GM12878 (cell line): ENCODE results near the gene ARL15. TPM values are rescaled to one million over a fixed set of nuclear protein-coding genes. Genes with fewer than 3 reads are reported as not detected.

Experiments used
- ATAC-seq: fragments of 200-7000 bp; cut with Tn5 transposase; 3 replicates; pipeline ENCODE4 v1.9.1; 2020; ENCODE audit warnings: mild to moderate bottlenecking, moderate library complexity
- BruUV-seq: library from RNA; stranded (reverse); fragments of 400-500 nt; replicated peaks from 2 replicates; lab custom pipeline; 2021; lab: Mats Ljungman, UMichigan
- CTCF ChIA-PET: fragments of 300-600 bp; sonication (Branson Sonifier 250); formaldehyde crosslinking; extraction: SDS; loops from one replicate; lab custom pipeline; 2021; ENCODE audit warnings: inconsistent platforms; lab: Yijun Ruan, JAX
- POLR2A ChIA-PET: fragments of 350-600 bp; formaldehyde crosslinking; extraction: SDS; loops from one replicate; lab custom pipeline; 2021; ENCODE audit warnings: inconsistent platforms; lab: Charles Lee
- RAD21 ChIA-PET: fragments of 300-600 bp; sonication (Branson Sonifier 250); formaldehyde crosslinking; loops from one replicate; lab custom pipeline; 2023; ENCODE audit warnings: antibody characterized with exemption; ENCODE audit not compliant: unreplicated experiment; lab: Charles Lee
- SMC1A ChIA-PET: fragments of 300-600 bp; sonication (Branson Sonifier 250); formaldehyde crosslinking; loops from one replicate; lab custom pipeline; 2023; ENCODE audit not compliant: unreplicated experiment, uncharacterized antibody; lab: Charles Lee
- DNase-seq: peaks from one replicate; pipeline ENCODE4 v3.0.0-alpha.2; 2011; ENCODE audit warnings: low read depth, low spot score
- FAIRE-seq: peaks from 3 replicates; lab custom pipeline; 2011; peaks lifted over from hg19 to GRCh38; lab: Jason Lieb, UNC
- H2AFZ ChIP-seq: 2 replicates; pipeline ENCODE4 v1.6.0; 2011; ENCODE audit warnings: low read depth, low read length, control low read depth; ENCODE audit not compliant: control insufficient read depth
- H3K27ac ChIP-seq: 2 replicates; pipeline ENCODE4 v1.5.1; 2011; ENCODE audit warnings: control low read depth; ENCODE audit not compliant: control insufficient read depth, insufficient read depth
- H3K27me3 ChIP-seq, 2 experiments: replicated peaks in 1 of 2; 2 replicates each; pipeline versions ENCODE4 v1.6.0 to v1.6.1; 2011; ENCODE audit warnings: low read length in 1 of 2; ENCODE audit not compliant: control insufficient read depth in 2 of 2, insufficient read depth in 2 of 2
- H3K36me3 ChIP-seq, 2 experiments: 2 replicates each; pipeline ENCODE4 v1.5.1; 2011; ENCODE audit warnings: low read length in 1 of 2; ENCODE audit not compliant: control insufficient read depth in 2 of 2, insufficient read depth in 2 of 2
- H3K4me1 ChIP-seq: 2 replicates; pipeline ENCODE4 v1.6.1; 2011; ENCODE audit warnings: mild to moderate bottlenecking, low read length, moderate library complexity, mixed read lengths; ENCODE audit not compliant: control insufficient read depth, insufficient read depth
- H3K4me2 ChIP-seq: 2 replicates; pipeline ENCODE4 v1.6.0; 2011; ENCODE audit warnings: control low read depth; ENCODE audit not compliant: control insufficient read depth, insufficient read depth
- H3K4me3 ChIP-seq: fragments of 200-600 bp; sonication (generic); 2 replicates; pipeline ENCODE4 v1.5.1; 2016
- H3K79me2 ChIP-seq: 2 replicates; pipeline ENCODE4 v1.6.0; 2011; ENCODE audit warnings: low read length; ENCODE audit not compliant: control insufficient read depth, insufficient read depth
- H3K9ac ChIP-seq: 2 replicates; pipeline ENCODE4 v1.8.0; 2011; ENCODE audit warnings: low read length, control low read depth, mixed read lengths; ENCODE audit not compliant: control insufficient read depth, insufficient read depth
- H3K9me3 ChIP-seq: replicated peaks from 3 replicates; pipeline ENCODE4 v1.5.1; 2011; ENCODE audit warnings: mild to moderate bottlenecking, low read length; ENCODE audit not compliant: control insufficient read depth, insufficient read depth
- H4K20me1 ChIP-seq: 2 replicates; pipeline ENCODE4 v1.6.0; 2011; ENCODE audit not compliant: control insufficient read depth, insufficient read depth
- BRCA1 ChIP-seq: IDR thresholded peaks from 2 replicates; pipeline ENCODE4 v1.6.1; 2011; ENCODE audit warnings: low read depth, low read length, improper control_type of control experiment
- CREM ChIP-seq: IDR thresholded peaks from 2 replicates; pipeline ENCODE4 v1.6.1; 2014; ENCODE audit warnings: antibody characterized with exemption, low read depth
- HDAC6 ChIP-seq: fragments of 200-600 bp; sonication (generic); IDR thresholded peaks from one replicate; pipeline ENCODE4 v1.8.0; 2017; ENCODE audit warnings: antibody characterized with exemption; ENCODE audit not compliant: unreplicated experiment
- SIN3A ChIP-seq: IDR thresholded peaks from 2 replicates; pipeline ENCODE4 v1.6.1; 2012; ENCODE audit warnings: low read depth, low read length, improper control_type of control experiment
- SKIL ChIP-seq: fragments of 450-650 bp; IDR thresholded peaks from 2 replicates; pipeline ENCODE4 v1.6.1; 2017; ENCODE audit warnings: mild to moderate bottlenecking, low read depth, inconsistent platforms; ENCODE audit not compliant: poor library complexity, severe bottlenecking
- ZSCAN29 ChIP-seq: fragments of 450-650 bp; IDR thresholded peaks from 2 replicates; pipeline ENCODE4 v1.6.1; 2017; ENCODE audit warnings: mild to moderate bottlenecking, moderate library complexity
- WGBS: methylation state at CpG from one replicate; pipeline ENCODE4 v1.1.6; 2016; ENCODE audit warnings: low lambda C conversion rate; ENCODE audit not compliant: insufficient replicate concordance, insufficient coverage; ENCODE audit errors: missing lambda C conversion rate; 5-methylcytosine and 5-hydroxymethylcytosine counted together
- in situ Hi-C: fragments of 300-500 bp; cut with MboI; formaldehyde crosslinking; loops from 9 replicates; pipeline ENCODE4 v1.14.3; 2018; ENCODE audit warnings: mixed read lengths
- intact Hi-C: fragments of 100-400 bp; cut with micrococcal nuclease; formaldehyde crosslinking; loops from one replicate; pipeline ENCODE4 v1.14.2; 2022; ENCODE audit not compliant: unreplicated experiment
- polyA plus RNA-seq, 11 experiments: library from polyadenylated mRNA; depleted of rRNA in 4 of 11; unstranded in 6 of 11; stranded (reverse) in 5 of 11; fragments of >200 nt; fragmentation: Nextera tagmentation in 4 of 11; fragmentation: Illumina TruSeq in 1 of 11; extraction: Ambion mirVana in 4 of 11; extraction: Trizol in 1 of 11; gene quantifications; 1 replicate in 1 of 11; 2 replicates in 10 of 11; pipeline versions ENCODE4 v1.2.1 to v1.2.3, GENCODE V29; 2011 to 2016; ENCODE audit warnings: inconsistent platforms in 2 of 11, missing spikeins in 2 of 11, low read depth in 1 of 11
- total RNA-seq, 4 experiments: library from RNA; depleted of rRNA in 3 of 4; stranded (reverse); fragments of >200 nt in 3 of 4; fragmentation: Illumina TruSeq in 1 of 4; extraction: Trizol in 1 of 4; gene quantifications; 2 replicates each; pipeline versions ENCODE4 v1.2.1 to v1.2.3, GENCODE V29; 2013 to 2021

Gene ARL15
- total and polyA plus RNA-seq, 10 of the 15 experiments (the other 5 are each of a cell fraction or from before 2014, with no cell fraction given) = 3.6 to 11.0 (median 7.7) TPM

DNA sequence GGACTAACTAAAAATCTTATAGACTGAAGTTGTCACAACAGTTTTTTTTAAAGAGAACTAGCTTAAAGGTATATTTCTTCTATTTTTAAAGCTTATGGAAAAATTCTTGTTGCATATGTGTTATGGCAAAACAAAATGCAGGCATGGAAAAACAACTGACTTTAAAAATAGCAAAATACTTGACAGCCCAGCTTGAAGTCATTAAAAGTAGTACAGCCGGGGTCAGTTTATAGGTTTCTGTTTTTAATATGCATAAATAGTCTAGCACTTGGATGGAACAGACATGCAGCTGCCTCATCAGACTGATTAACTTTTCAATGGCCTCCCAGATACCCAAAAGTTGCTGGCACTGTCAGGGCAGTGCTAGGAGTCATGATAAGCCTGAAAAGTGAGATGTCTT is 22.3 kb upstream of the ARL15 start:
- FAIRE-seq (no peak), ATAC-seq (no peak), DNase-seq (no peak)
- 54% methylated on average over 1 of the region's 1 CpG for WGBS
- no peaks in the 10 kb centered on the region for H3K4me1 ChIP-seq
- H3K27me3 ChIP-seq = no peaks in the 10 kb centered on the region
- no peaks in the 10 kb centered on the region for H4K20me1 ChIP-seq
- no peak overlapping the region for H3K9ac ChIP-seq
- no peaks in the 10 kb centered on the region for H3K79me2 ChIP-seq
- POLR2A ChIA-PET = interaction anchor here (0.6 kb wide), 1 partner anchor 17 kb away, joined by 3 read pairs; no protein-coding TSS in a partner anchor
- no peak overlapping the region for H3K27ac ChIP-seq
- no peak for TF ChIP-seq SIN3A
- TF ChIP-seq BRCA1 = no peak
- no peak for TF ChIP-seq HDAC6
- no peak for TF ChIP-seq CREM
- no peak for TF ChIP-seq SKIL
- no peak for TF ChIP-seq ZSCAN29
- no peak overlapping the region for H2AFZ ChIP-seq
- intact Hi-C loops = no loop called here
- no peaks in the 10 kb centered on the region for H3K36me3 ChIP-seq
- RAD21 ChIA-PET = no interaction called here
- in situ Hi-C loops = no loop called here
- no TSS peak for BruUV-seq
- no peak overlapping the region for H3K4me2 ChIP-seq
- H3K9me3 ChIP-seq = peaks cover 2% of the 10 kb centered on the region; the same call in 1 of the 3 replicates
- no peak overlapping the region for H3K4me3 ChIP-seq
- CTCF ChIA-PET = interaction anchor here (0.8 to 1.4 kb wide), 2 partner anchors 155 to 156 kb away, joined by 3 read pairs; no protein-coding TSS in a partner anchor
- SMC1A ChIA-PET = no interaction called here
